DOHH2 (cell line): ENCODE results near the gene TMEM30A.
A peak's percentile ranks its signal among the peaks of the same experiment; 100 is the strongest.

ENCODE experiments used
- H3F3A ChIP-seq: fragments of 200-600 bp; sonication (generic), shearing (Covaris generic); 2 replicates; pipeline ENCODE4 v1.6.0; 2016; ENCODE audit warnings: antibody characterized with exemption, mild to moderate bottlenecking; ENCODE audit not compliant: control insufficient read depth, insufficient read depth
- H3K27ac ChIP-seq: fragments of 200-600 bp; sonication (generic); 2 replicates; pipeline ENCODE4 v1.5.1; 2014; ENCODE audit warnings: low read depth, mild to moderate bottlenecking, low read length, moderate library complexity
- H3K27me3 ChIP-seq: fragments of 200-600 bp; sonication (generic); 2 replicates; pipeline ENCODE4 v1.6.1; 2014; ENCODE audit warnings: mild to moderate bottlenecking, low read length, mixed read lengths; ENCODE audit not compliant: control insufficient read depth
- H3K36me3 ChIP-seq: fragments of 200-600 bp; sonication (generic); 2 replicates; pipeline ENCODE4 v1.6.1; 2014; ENCODE audit warnings: mild to moderate bottlenecking, low read length, moderate library complexity, mixed read lengths; ENCODE audit not compliant: control insufficient read depth
- H3K4me1 ChIP-seq: fragments of 200-600 bp; sonication (generic); 2 replicates; pipeline ENCODE4 v1.6.1; 2014; ENCODE audit warnings: mild to moderate bottlenecking, low read length, mixed read lengths; ENCODE audit not compliant: control insufficient read depth
- H3K4me2 ChIP-seq: fragments of 200-600 bp; sonication (generic); 2 replicates; pipeline ENCODE4 v1.6.0; 2014; ENCODE audit warnings: mild to moderate bottlenecking, low read length, moderate library complexity
- H3K4me3 ChIP-seq: fragments of 200-600 bp; sonication (generic); 2 replicates; pipeline ENCODE4 v1.5.1; 2014; ENCODE audit warnings: mild to moderate bottlenecking, low read length, mixed read lengths
- H3K79me2 ChIP-seq: fragments of 200-600 bp; sonication (generic); 2 replicates; pipeline ENCODE4 v1.6.1; 2014; ENCODE audit warnings: mild to moderate bottlenecking, low read length, mixed read lengths; ENCODE audit not compliant: control insufficient read depth
- H3K9me2 ChIP-seq: fragments of 200-600 bp; sonication (generic); replicated peaks from 2 replicates; pipeline ENCODE4 v1.6.1; 2014; ENCODE audit warnings: mild to moderate bottlenecking, low read length, mixed read lengths; ENCODE audit not compliant: control insufficient read depth
- H3K9me3 ChIP-seq: fragments of 200-600 bp; sonication (generic); 2 replicates; pipeline ENCODE4 v1.6.1; 2014; ENCODE audit warnings: antibody characterized with exemption, low read length, mixed read lengths; ENCODE audit not compliant: control insufficient read depth, insufficient read depth
- H4K20me1 ChIP-seq: fragments of 200-600 bp; sonication (generic); 2 replicates; pipeline ENCODE4 v1.6.0; 2014; ENCODE audit warnings: low read depth, mild to moderate bottlenecking, antibody characterized with exemption, low read length, moderate library complexity; ENCODE audit not compliant: control insufficient read depth, insufficient read depth
- EZH2phosphoT487 ChIP-seq: fragments of 200-600 bp; sonication (generic); IDR thresholded peaks from 2 replicates; pipeline ENCODE4 v1.6.1; 2017; ENCODE audit warnings: borderline replicate concordance, mild to moderate bottlenecking, antibody characterized with exemption, low read length, moderate library complexity, mixed read lengths
- TF ChIP-seq, protein P1 (sequence below): fragments of 200-600 bp; sonication (generic); IDR thresholded peaks from one replicate; pipeline ENCODE4 v1.5.1; 2014; ENCODE audit warnings: antibody characterized with exemption, mild to moderate bottlenecking, low read depth, low read length; ENCODE audit not compliant: poor library complexity, severe bottlenecking

The TMEM30A gene

GRCh38 chr6:75282706-75283105, 1.9 kb downstream of the TMEM30A start:
- Histone ChIP-seq H3K4me1 (peaks cover 48% of the 10 kb centered on the region), H3K9me3 (no peaks in the 10 kb centered on the region), H3K27ac (no peak overlapping the region), H3K27me3 (no peaks in the 10 kb centered on the region), H3K36me3 (peaks cover 33% of the 10 kb centered on the region), H3K4me2 (peak overlapping the region; percentile 71), H3F3A (no peaks in the 10 kb centered on the region), H3K79me2 (peaks cover 97% of the 10 kb centered on the region), H3K9me2 (no peaks in the 10 kb centered on the region), H3K4me3 (peak overlapping the region; percentile 95), H4K20me1 (peaks cover 12% of the 10 kb centered on the region)
- TF ChIP-seq EZH2phosphoT487, result no peak
- TF ChIP-seq, protein P1, sequence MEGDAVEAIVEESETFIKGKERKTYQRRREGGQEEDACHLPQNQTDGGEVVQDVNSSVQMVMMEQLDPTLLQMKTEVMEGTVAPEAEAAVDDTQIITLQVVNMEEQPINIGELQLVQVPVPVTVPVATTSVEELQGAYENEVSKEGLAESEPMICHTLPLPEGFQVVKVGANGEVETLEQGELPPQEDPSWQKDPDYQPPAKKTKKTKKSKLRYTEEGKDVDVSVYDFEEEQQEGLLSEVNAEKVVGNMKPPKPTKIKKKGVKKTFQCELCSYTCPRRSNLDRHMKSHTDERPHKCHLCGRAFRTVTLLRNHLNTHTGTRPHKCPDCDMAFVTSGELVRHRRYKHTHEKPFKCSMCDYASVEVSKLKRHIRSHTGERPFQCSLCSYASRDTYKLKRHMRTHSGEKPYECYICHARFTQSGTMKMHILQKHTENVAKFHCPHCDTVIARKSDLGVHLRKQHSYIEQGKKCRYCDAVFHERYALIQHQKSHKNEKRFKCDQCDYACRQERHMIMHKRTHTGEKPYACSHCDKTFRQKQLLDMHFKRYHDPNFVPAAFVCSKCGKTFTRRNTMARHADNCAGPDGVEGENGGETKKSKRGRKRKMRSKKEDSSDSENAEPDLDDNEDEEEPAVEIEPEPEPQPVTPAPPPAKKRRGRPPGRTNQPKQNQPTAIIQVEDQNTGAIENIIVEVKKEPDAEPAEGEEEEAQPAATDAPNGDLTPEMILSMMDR, result no peak

- H3K4me1 ChIP-seq, result peaks cover 38% of the 10 kb centered on the region
- peaks cover 35% of the 10 kb centered on the region for H3K36me3 ChIP-seq
- H3K79me2 ChIP-seq, result peaks cover 97% of the 10 kb centered on the region
- H4K20me1 ChIP-seq, result peaks cover 12% of the 10 kb centered on the region
- H3K9me3 ChIP-seq, result no peaks in the 10 kb centered on the region
- no peaks in the 10 kb centered on the region for H3K27me3 ChIP-seq
- no peaks in the 10 kb centered on the region for H3K9me2 ChIP-seq
- TF ChIP-seq, protein P1, result no peak
- no peak for TF ChIP-seq EZH2phosphoT487
- H3K4me2 ChIP-seq, result peak overlapping the region; percentile 71
- no peak overlapping the region for H3K27ac ChIP-seq
- H3K4me3 ChIP-seq, result peak overlapping the region; percentile 56
- no peaks in the 10 kb centered on the region for H3F3A ChIP-seq
Observed at GRCh38 chr6:75281653-75282052, 2.9 kb downstream of the TMEM30A start.

GRCh38 chr6:75280131-75280855, 4.3 kb downstream of the TMEM30A start:
- Histone ChIP-seq H3K27me3 (no peaks in the 10 kb centered on the region), H4K20me1 (peaks cover 12% of the 10 kb centered on the region), H3K9me3 (no peaks in the 10 kb centered on the region), H3K79me2 (peaks cover 97% of the 10 kb centered on the region), H3F3A (no peaks in the 10 kb centered on the region), H3K4me2 (peak overlapping the region; percentile 21), H3K4me3 (no peak overlapping the region), H3K4me1 (peaks cover 39% of the 10 kb centered on the region), H3K9me2 (no peaks in the 10 kb centered on the region), H3K36me3 (peaks cover 41% of the 10 kb centered on the region), H3K27ac (no peak overlapping the region)
- TF ChIP-seq, protein P1, result no peak
- TF ChIP-seq EZH2phosphoT487, result no peak
